Measurements from ENCODE around the gene TSPAN17.

The TSPAN17 gene

GRCh38 chr5:176702671-176703641 lies 55.7 kb downstream of the TSPAN17 start:
- Histone ChIP-seq H4K20me1 (ENCODE audit: insufficient read depth, low read length) (no peaks in the 10 kb centered on the region), H3K4me1 (ENCODE audit: insufficient read depth, low read length, severe bottlenecking) (no peaks in the 10 kb centered on the region), H2AFZ (ENCODE audit: low read length) (no peak overlapping the region), H3K79me2 (ENCODE audit: insufficient read depth, low read length) (no peaks in the 10 kb centered on the region), H3K4me2 (ENCODE audit: low read length) (no peak overlapping the region), H3F3A (ENCODE audit: insufficient read depth, low read length) (no peaks in the 10 kb centered on the region), H3K9ac (ENCODE audit: low read length) (no peak overlapping the region), H3K9me3 (ENCODE audit: low read length) (no peaks in the 10 kb centered on the region), H3K36me3 (ENCODE audit: insufficient read depth, low read length) (no peaks in the 10 kb centered on the region), H3K27ac (ENCODE audit: low read depth, low read length, poor library complexity, severe bottlenecking) (no peak overlapping the region), H3K9me2 (ENCODE audit: low read depth, low read length) (no peaks in the 10 kb centered on the region), H3K4me3 (ENCODE audit: low read depth, low read length, poor library complexity, severe bottlenecking) (no peak overlapping the region), H3K27me3 (ENCODE audit: insufficient read depth, low read length) (peaks cover 9% of the 10 kb centered on the region; the same call in 1 of the 2 replicates)
- TF ChIP-seq, protein P1, sequence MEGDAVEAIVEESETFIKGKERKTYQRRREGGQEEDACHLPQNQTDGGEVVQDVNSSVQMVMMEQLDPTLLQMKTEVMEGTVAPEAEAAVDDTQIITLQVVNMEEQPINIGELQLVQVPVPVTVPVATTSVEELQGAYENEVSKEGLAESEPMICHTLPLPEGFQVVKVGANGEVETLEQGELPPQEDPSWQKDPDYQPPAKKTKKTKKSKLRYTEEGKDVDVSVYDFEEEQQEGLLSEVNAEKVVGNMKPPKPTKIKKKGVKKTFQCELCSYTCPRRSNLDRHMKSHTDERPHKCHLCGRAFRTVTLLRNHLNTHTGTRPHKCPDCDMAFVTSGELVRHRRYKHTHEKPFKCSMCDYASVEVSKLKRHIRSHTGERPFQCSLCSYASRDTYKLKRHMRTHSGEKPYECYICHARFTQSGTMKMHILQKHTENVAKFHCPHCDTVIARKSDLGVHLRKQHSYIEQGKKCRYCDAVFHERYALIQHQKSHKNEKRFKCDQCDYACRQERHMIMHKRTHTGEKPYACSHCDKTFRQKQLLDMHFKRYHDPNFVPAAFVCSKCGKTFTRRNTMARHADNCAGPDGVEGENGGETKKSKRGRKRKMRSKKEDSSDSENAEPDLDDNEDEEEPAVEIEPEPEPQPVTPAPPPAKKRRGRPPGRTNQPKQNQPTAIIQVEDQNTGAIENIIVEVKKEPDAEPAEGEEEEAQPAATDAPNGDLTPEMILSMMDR (IDR thresholded peaks at IDR 0.05; ENCODE audit: low read length): no peak
- no peak for TF ChIP-seq EZH2 (IDR thresholded peaks at IDR 0.05; ENCODE audit: borderline replicate concordance, low read length)

DNA sequence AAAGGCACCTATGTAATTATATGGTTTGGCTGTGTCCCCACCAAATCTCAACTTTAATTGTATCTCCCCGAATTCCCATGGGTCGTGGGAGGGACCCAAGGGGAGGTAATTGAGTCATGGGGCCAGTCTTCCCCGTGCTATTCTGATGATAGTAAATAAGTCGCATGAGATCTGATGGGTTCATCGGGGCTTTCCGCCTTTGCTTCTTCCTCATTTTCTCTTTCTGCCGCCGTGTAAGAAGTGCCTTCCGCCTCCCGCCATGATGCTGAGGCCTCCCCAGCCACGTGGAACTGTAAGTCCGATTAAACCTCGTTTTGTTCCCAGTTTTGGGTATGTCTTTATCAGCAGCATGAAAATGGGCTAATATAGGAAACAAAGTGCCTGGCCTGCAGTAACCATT lies 56.6 kb downstream of the TSPAN17 start:
- no peak overlapping the region for H3K9ac ChIP-seq (ENCODE audit: low read length)
- H3K9me3 ChIP-seq (ENCODE audit: low read length): no peaks in the 10 kb centered on the region
- H3K4me1 ChIP-seq (ENCODE audit: insufficient read depth, low read length, severe bottlenecking): no peaks in the 10 kb centered on the region
- H3K79me2 ChIP-seq (ENCODE audit: insufficient read depth, low read length): no peaks in the 10 kb centered on the region
- no peak for TF ChIP-seq EZH2 (IDR thresholded peaks at IDR 0.05; ENCODE audit: borderline replicate concordance, low read length)
- TF ChIP-seq, protein P1 (IDR thresholded peaks at IDR 0.05; ENCODE audit: low read length): no peak
- H3K27ac ChIP-seq (ENCODE audit: low read depth, low read length, poor library complexity, severe bottlenecking): no peak overlapping the region
- no peaks in the 10 kb centered on the region for H3K9me2 ChIP-seq (ENCODE audit: low read depth, low read length)
- H3K4me3 ChIP-seq (ENCODE audit: low read depth, low read length, poor library complexity, severe bottlenecking): no peak overlapping the region
- no peaks in the 10 kb centered on the region for H4K20me1 ChIP-seq (ENCODE audit: insufficient read depth, low read length)
- no peak overlapping the region for H2AFZ ChIP-seq (ENCODE audit: low read length)
- H3K27me3 ChIP-seq (ENCODE audit: insufficient read depth, low read length): peaks cover 9% of the 10 kb centered on the region; the same call in 1 of the 2 replicates
- H3F3A ChIP-seq (ENCODE audit: insufficient read depth, low read length): no peaks in the 10 kb centered on the region
- H3K36me3 ChIP-seq (ENCODE audit: insufficient read depth, low read length): no peaks in the 10 kb centered on the region
- no peak overlapping the region for H3K4me2 ChIP-seq (ENCODE audit: low read length)

DNA sequence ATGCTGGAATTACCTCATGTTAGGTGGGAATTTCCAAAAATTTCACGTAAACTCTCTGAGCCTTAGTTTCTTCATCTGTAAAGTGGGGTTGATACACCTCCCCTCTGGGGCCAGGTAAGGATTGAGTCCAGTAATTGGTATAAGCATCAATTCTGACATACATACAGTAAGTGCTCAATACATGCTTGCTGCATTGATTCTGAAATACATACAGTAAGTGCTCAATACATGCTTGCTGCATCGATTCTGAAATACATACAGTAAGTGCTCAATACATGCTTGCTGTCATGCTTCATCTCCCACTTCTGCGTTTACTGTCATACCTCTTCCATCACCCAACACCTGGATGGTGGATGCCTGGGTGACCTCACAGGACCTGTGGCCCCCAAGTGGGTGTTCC lies 57.1 kb downstream of the TSPAN17 start:
- no peaks in the 10 kb centered on the region for H3F3A ChIP-seq (ENCODE audit: insufficient read depth, low read length)
- TF ChIP-seq, protein P1 (IDR thresholded peaks at IDR 0.05; ENCODE audit: low read length): no peak
- no peak for TF ChIP-seq EZH2 (IDR thresholded peaks at IDR 0.05; ENCODE audit: borderline replicate concordance, low read length)
- H3K27me3 ChIP-seq (ENCODE audit: insufficient read depth, low read length): peaks cover 9% of the 10 kb centered on the region; the same call in 1 of the 2 replicates
- H3K4me1 ChIP-seq (ENCODE audit: insufficient read depth, low read length, severe bottlenecking): no peaks in the 10 kb centered on the region
- no peaks in the 10 kb centered on the region for H3K9me2 ChIP-seq (ENCODE audit: low read depth, low read length)
- H4K20me1 ChIP-seq (ENCODE audit: insufficient read depth, low read length): no peaks in the 10 kb centered on the region
- no peak overlapping the region for H3K4me2 ChIP-seq (ENCODE audit: low read length)
- no peak overlapping the region for H3K9ac ChIP-seq (ENCODE audit: low read length)
- no peak overlapping the region for H3K4me3 ChIP-seq (ENCODE audit: low read depth, low read length, poor library complexity, severe bottlenecking)
- H2AFZ ChIP-seq (ENCODE audit: low read length): no peak overlapping the region
- no peaks in the 10 kb centered on the region for H3K36me3 ChIP-seq (ENCODE audit: insufficient read depth, low read length)
- no peaks in the 10 kb centered on the region for H3K79me2 ChIP-seq (ENCODE audit: insufficient read depth, low read length)
- H3K27ac ChIP-seq (ENCODE audit: low read depth, low read length, poor library complexity, severe bottlenecking): no peak overlapping the region
- H3K9me3 ChIP-seq (ENCODE audit: low read length): no peaks in the 10 kb centered on the region

All from OCI-LY1 (cell line).